ENCODE measurements around the gene SETD5. TPM values are rescaled to one million over a fixed set of nuclear protein-coding genes. Genes with fewer than 3 reads are reported as not detected.

The SETD5 gene
- total and polyA plus RNA-seq, 2 experiments from 2014 or later, result 143 to 172 TPM

DNA sequence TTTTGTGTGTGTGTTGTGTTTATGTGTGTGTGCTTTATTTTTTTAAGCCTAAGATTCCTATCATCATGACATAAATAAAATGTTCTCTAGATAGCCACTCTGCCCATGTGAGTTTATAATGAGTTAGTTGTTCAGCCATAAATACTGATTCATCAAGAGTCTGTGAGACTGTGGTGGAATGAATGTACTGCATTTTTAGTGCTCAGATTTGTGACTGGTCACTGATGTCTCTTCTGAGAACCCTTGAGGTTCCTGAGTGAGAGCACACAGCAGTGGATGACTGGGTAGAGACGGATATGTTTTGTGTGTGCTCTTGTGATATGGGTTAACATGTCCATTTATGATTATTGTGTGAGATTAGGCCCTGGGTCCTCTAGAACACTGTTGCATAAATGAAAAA, 51.2 kb downstream of the SETD5 start:
- Mint-ChIP-seq H3K27ac (peak overlapping the region; percentile 11), H3K36me3 (ENCODE audit: low read depth) (peaks cover 93% of the 10 kb centered on the region), H3K27me3 (ENCODE audit: insufficient read depth, low read depth, poor library complexity) (peaks cover 1% of the 10 kb centered on the region), H3K9me3 (no peaks in the 10 kb centered on the region), H3K4me1 (no peaks in the 10 kb centered on the region), H3K4me3 (no peak overlapping the region)
- DNase-seq (ENCODE audit: low spot score) (no peak), ATAC-seq (no peak)
- peaks cover 87% of the 10 kb centered on the region for H3K36me3 ChIP-seq (ENCODE audit: insufficient read depth)
- no peak overlapping the region for H2AFZ ChIP-seq
- no peak overlapping the region for H3K4me3 ChIP-seq
- no peak overlapping the region for H3K4me2 ChIP-seq
- H3K27ac ChIP-seq (ENCODE audit: low read depth), result no peak overlapping the region
- TF ChIP-seq, protein P1, sequence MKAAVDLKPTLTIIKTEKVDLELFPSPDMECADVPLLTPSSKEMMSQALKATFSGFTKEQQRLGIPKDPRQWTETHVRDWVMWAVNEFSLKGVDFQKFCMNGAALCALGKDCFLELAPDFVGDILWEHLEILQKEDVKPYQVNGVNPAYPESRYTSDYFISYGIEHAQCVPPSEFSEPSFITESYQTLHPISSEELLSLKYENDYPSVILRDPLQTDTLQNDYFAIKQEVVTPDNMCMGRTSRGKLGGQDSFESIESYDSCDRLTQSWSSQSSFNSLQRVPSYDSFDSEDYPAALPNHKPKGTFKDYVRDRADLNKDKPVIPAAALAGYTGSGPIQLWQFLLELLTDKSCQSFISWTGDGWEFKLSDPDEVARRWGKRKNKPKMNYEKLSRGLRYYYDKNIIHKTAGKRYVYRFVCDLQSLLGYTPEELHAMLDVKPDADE (IDR thresholded peaks at IDR 0.05), result no peak
- no peak for TF ChIP-seq STAT1 (IDR thresholded peaks at IDR 0.05; ENCODE audit: unreplicated experiment)
- TF ChIP-seq EZH2phosphoT487 (IDR thresholded peaks at IDR 0.05; ENCODE audit: unreplicated experiment), result no peak
- H3K9me2 ChIP-seq (ENCODE audit: insufficient read depth), result no peaks in the 10 kb centered on the region
- no peaks in the 10 kb centered on the region for H3K27me3 ChIP-seq (ENCODE audit: insufficient read depth)
- peaks cover 34% of the 10 kb centered on the region for H3K79me2 ChIP-seq (replicated peaks; ENCODE audit: insufficient read depth)
- 0 out of 2 replicates have a peak, but pooled peaks cover 6% of the 10 kb centered on the region for H3F3A ChIP-seq (replicated peaks; ENCODE audit: low read depth)
- no peaks in the 10 kb centered on the region for H3K4me1 ChIP-seq (ENCODE audit: insufficient read depth)
- peaks cover 50% of the 10 kb centered on the region for H4K20me1 ChIP-seq (replicated peaks; ENCODE audit: insufficient read depth)

DNA sequence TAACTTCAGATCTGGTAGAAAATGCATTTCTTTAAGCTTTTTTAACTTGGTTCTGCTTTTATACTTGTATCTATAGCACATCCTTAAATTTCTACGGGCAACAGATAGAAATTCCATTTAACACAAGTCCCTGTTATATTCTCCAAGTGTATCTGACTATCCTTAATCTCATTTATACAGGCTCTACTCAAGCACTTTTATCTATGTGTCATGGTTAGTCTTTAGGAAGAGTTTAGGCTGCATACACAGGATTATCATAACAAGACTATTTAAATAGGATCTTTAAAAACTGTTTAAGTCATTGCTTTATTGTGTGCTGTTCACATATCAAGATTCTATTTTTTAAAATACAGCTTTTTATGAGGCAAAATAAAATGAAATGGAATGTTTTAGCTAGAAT, 52.7 kb downstream of the SETD5 start:
- Mint-ChIP-seq H3K4me3 (no peak overlapping the region), H3K27ac (no peak overlapping the region), H3K36me3 (ENCODE audit: low read depth) (peaks cover 89% of the 10 kb centered on the region), H3K27me3 (ENCODE audit: insufficient read depth, low read depth, poor library complexity) (no peaks in the 10 kb centered on the region), H3K9me3 (no peaks in the 10 kb centered on the region), H3K4me1 (no peaks in the 10 kb centered on the region)
- H3K36me3 ChIP-seq (ENCODE audit: insufficient read depth), result peaks cover 91% of the 10 kb centered on the region
- TF ChIP-seq, protein P2, sequence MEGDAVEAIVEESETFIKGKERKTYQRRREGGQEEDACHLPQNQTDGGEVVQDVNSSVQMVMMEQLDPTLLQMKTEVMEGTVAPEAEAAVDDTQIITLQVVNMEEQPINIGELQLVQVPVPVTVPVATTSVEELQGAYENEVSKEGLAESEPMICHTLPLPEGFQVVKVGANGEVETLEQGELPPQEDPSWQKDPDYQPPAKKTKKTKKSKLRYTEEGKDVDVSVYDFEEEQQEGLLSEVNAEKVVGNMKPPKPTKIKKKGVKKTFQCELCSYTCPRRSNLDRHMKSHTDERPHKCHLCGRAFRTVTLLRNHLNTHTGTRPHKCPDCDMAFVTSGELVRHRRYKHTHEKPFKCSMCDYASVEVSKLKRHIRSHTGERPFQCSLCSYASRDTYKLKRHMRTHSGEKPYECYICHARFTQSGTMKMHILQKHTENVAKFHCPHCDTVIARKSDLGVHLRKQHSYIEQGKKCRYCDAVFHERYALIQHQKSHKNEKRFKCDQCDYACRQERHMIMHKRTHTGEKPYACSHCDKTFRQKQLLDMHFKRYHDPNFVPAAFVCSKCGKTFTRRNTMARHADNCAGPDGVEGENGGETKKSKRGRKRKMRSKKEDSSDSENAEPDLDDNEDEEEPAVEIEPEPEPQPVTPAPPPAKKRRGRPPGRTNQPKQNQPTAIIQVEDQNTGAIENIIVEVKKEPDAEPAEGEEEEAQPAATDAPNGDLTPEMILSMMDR (conservative IDR thresholded peaks at IDR 0.05; ENCODE audit: low read depth in 2 of 2), result no peak
- TF ChIP-seq STAT1 (IDR thresholded peaks at IDR 0.05; ENCODE audit: unreplicated experiment), result no peak
- no peaks in the 10 kb centered on the region for H3K27me3 ChIP-seq (ENCODE audit: insufficient read depth)
- H3K4me3 ChIP-seq, result no peak overlapping the region
- no peaks in the 10 kb centered on the region for H3K4me1 ChIP-seq (ENCODE audit: insufficient read depth)
- no peaks in the 10 kb centered on the region for H3K9me2 ChIP-seq (ENCODE audit: insufficient read depth)
- 0 out of 2 replicates have a peak, but pooled peaks cover 6% of the 10 kb centered on the region for H3F3A ChIP-seq (replicated peaks; ENCODE audit: low read depth)
- ATAC-seq, result no peak
- no peak for DNase-seq (ENCODE audit: low spot score)
- H3K27ac ChIP-seq (ENCODE audit: low read depth), result no peak overlapping the region
- H3K4me2 ChIP-seq, result no peak overlapping the region
- H2AFZ ChIP-seq, result no peak overlapping the region
- H3K79me2 ChIP-seq (replicated peaks; ENCODE audit: insufficient read depth), result peaks cover 30% of the 10 kb centered on the region
- peaks cover 44% of the 10 kb centered on the region for H4K20me1 ChIP-seq (replicated peaks; ENCODE audit: insufficient read depth)

DNA sequence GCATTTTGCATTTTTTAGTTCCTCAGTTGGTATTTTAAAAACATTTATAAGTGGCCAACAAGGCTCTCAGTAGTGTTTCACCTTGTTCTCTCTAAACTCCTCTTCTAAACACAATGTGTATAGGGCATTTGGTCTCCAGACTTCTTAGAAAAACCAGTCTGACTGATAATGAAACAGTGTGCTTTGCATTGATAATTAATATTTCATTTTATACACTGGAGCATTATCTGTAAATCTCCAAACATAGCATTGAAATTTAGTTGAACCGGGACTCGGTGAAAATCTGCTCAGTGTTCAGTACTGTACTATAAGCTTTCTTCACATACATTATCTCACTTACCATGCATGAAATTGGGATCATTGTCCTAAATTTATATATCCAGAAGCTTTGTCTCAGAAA, 53.6 kb downstream of the SETD5 start:
- Histone ChIP-seq H3K4me3 (no peak overlapping the region), H3K27me3 (ENCODE audit: insufficient read depth) (no peaks in the 10 kb centered on the region), H3K4me1 (ENCODE audit: insufficient read depth) (no peaks in the 10 kb centered on the region), H3K36me3 (ENCODE audit: insufficient read depth) (peaks cover 91% of the 10 kb centered on the region), H2AFZ (no peak overlapping the region), H4K20me1 (replicated peaks; ENCODE audit: insufficient read depth) (peaks cover 37% of the 10 kb centered on the region), H3F3A (replicated peaks; ENCODE audit: low read depth) (peaks cover 6% of the 10 kb centered on the region; the same call in 1 of the 2 replicates), H3K9me2 (ENCODE audit: insufficient read depth) (no peaks in the 10 kb centered on the region), H3K4me2 (no peak overlapping the region), H3K79me2 (replicated peaks; ENCODE audit: insufficient read depth) (peaks cover 32% of the 10 kb centered on the region), H3K27ac (ENCODE audit: low read depth) (no peak overlapping the region)
- no peak for DNase-seq (ENCODE audit: low spot score)
- Mint-ChIP-seq H3K9me3 (no peaks in the 10 kb centered on the region), H3K4me1 (no peaks in the 10 kb centered on the region), H3K36me3 (ENCODE audit: low read depth) (peaks cover 88% of the 10 kb centered on the region), H3K4me3 (no peak overlapping the region), H3K27ac (no peak overlapping the region), H3K27me3 (ENCODE audit: insufficient read depth, low read depth, poor library complexity) (no peaks in the 10 kb centered on the region)
- no peak for ATAC-seq
- no peak for TF ChIP-seq ZNF331 (CRISPR knock-in tag; IDR thresholded peaks at IDR 0.05; ENCODE audit: low read depth)
- TF ChIP-seq JUNB (IDR thresholded peaks at IDR 0.05; ENCODE audit: unreplicated experiment), result no peak
- no peak for TF ChIP-seq STAT1 (IDR thresholded peaks at IDR 0.05; ENCODE audit: unreplicated experiment)
- TF ChIP-seq, protein P1 (IDR thresholded peaks at IDR 0.05), result no peak
- TF ChIP-seq POLR2AphosphoS5 (IDR thresholded peaks at IDR 0.05; ENCODE audit: low read depth), result no peak
- no peak for TF ChIP-seq CREB1 (CRISPR knock-in tag; IDR thresholded peaks at IDR 0.05; ENCODE audit: low read depth)
- no peak for TF ChIP-seq EZH2 (IDR thresholded peaks at IDR 0.05; ENCODE audit: low read depth, unreplicated experiment)
- no peak for TF ChIP-seq EZH2phosphoT487 (IDR thresholded peaks at IDR 0.05; ENCODE audit: unreplicated experiment)
- TF ChIP-seq, protein P3, sequence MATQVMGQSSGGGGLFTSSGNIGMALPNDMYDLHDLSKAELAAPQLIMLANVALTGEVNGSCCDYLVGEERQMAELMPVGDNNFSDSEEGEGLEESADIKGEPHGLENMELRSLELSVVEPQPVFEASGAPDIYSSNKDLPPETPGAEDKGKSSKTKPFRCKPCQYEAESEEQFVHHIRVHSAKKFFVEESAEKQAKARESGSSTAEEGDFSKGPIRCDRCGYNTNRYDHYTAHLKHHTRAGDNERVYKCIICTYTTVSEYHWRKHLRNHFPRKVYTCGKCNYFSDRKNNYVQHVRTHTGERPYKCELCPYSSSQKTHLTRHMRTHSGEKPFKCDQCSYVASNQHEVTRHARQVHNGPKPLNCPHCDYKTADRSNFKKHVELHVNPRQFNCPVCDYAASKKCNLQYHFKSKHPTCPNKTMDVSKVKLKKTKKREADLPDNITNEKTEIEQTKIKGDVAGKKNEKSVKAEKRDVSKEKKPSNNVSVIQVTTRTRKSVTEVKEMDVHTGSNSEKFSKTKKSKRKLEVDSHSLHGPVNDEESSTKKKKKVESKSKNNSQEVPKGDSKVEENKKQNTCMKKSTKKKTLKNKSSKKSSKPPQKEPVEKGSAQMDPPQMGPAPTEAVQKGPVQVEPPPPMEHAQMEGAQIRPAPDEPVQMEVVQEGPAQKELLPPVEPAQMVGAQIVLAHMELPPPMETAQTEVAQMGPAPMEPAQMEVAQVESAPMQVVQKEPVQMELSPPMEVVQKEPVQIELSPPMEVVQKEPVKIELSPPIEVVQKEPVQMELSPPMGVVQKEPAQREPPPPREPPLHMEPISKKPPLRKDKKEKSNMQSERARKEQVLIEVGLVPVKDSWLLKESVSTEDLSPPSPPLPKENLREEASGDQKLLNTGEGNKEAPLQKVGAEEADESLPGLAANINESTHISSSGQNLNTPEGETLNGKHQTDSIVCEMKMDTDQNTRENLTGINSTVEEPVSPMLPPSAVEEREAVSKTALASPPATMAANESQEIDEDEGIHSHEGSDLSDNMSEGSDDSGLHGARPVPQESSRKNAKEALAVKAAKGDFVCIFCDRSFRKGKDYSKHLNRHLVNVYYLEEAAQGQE (IDR thresholded peaks at IDR 0.05; ENCODE audit: unreplicated experiment), result no peak
- no peak for TF ChIP-seq NANOG (IDR thresholded peaks at IDR 0.05; ENCODE audit: borderline replicate concordance)

All from GM23338 (cell line).